GM19468 (cell line): Measurements from ENCODE around the gene AP3D1.
"Not testable (repeated sequence)": the region's sequence is repeated elsewhere in the genome, so short reads cannot be mapped to it uniquely, and the experiment has no call there.

Experiments
- ATAC-seq: cut with Tn5 transposase; IDR thresholded peaks from one replicate; pipeline ENCODE4 v1.9.1; 2021; ENCODE audit warnings: mild to moderate bottlenecking, moderate library complexity, moderate number of reproducible peaks; ENCODE audit not compliant: unreplicated experiment; ENCODE audit errors: extremely low read depth

AP3D1 gene

GRCh38 chr19:2129892-2130770 lies 21.2 kb downstream of the AP3D1 start:
- no peak for ATAC-seq

- ATAC-seq: no peak
These were observed 21.9 kb downstream of the AP3D1 start for GRCh38 chr19:2129486-2129885.

GRCh38 chr19:2129022-2129421 lies 22.3 kb downstream of the AP3D1 start:
- no peak for ATAC-seq

GRCh38 chr19:2128252-2128651 lies 23.1 kb downstream of the AP3D1 start:
- ATAC-seq: not testable (repeated sequence)

GRCh38 chr19:2127758-2128157 lies 23.6 kb downstream of the AP3D1 start:
- no peak for ATAC-seq

GRCh38 chr19:2126879-2127518 lies 24.4 kb downstream of the AP3D1 start:
- ATAC-seq: no peak

- ATAC-seq: no peak
These were observed 27.5 kb downstream of the AP3D1 start for GRCh38 chr19:2123682-2124387.

GRCh38 chr19:2122982-2123381 lies 28.4 kb downstream of the AP3D1 start:
- ATAC-seq: no peak

GRCh38 chr19:2122251-2122650 lies 29.1 kb downstream of the AP3D1 start:
- ATAC-seq: no peak

- ATAC-seq: no peak
These were observed 29.8 kb downstream of the AP3D1 start for GRCh38 chr19:2121416-2122051.

GRCh38 chr19:2120821-2121220 lies 30.5 kb downstream of the AP3D1 start:
- ATAC-seq: no peak

GRCh38 chr19:2119921-2120785 lies 31.2 kb downstream of the AP3D1 start:
- ATAC-seq: no peak

- ATAC-seq: no peak
These were observed 32.9 kb downstream of the AP3D1 start for GRCh38 chr19:2118438-2118837.

- no peak for ATAC-seq
These were observed 34.0 kb downstream of the AP3D1 start for GRCh38 chr19:2117215-2117960.

GRCh38 chr19:2116507-2116906 lies 34.9 kb downstream of the AP3D1 start:
- no peak for ATAC-seq

- ATAC-seq: no peak
These were observed 35.4 kb downstream of the AP3D1 start for GRCh38 chr19:2115911-2116426.

GRCh38 chr19:2115324-2115723 lies 36.0 kb downstream of the AP3D1 start:
- no peak for ATAC-seq

GRCh38 chr19:2114821-2115220 lies 36.5 kb downstream of the AP3D1 start:
- no peak for ATAC-seq

GRCh38 chr19:2114218-2114617 lies 37.1 kb downstream of the AP3D1 start:
- no peak for ATAC-seq
